ENCODE results near the gene CARMIL1. TPM values are rescaled to one million over a fixed set of nuclear protein-coding genes. Genes with fewer than 3 reads are reported as not detected.

Gene CARMIL1
- total RNA-seq, 2 experiments from 2014 or later: 3.9 to 4.7 TPM

DNA sequence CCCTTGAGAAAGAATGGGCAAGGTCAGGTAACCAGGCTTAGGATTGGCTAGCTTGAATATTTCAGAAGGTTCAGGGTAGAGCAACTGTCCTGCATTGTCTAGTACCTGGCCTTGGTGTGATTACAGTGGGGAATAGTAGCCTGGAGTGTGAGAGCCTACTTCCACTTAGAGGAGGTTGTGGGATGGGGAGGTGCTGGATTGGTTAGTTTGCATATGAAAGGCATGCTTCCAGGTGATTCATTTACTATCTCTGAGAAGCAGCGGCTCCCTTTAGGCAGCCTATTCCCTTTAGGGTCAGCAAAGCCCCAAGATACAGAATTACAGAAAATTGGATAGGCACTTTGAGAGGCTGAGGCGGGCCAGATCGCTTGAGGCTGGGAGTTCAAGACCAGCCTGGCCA lies 347.8 kb downstream of the CARMIL1 start:
- no peaks in the 10 kb centered on the region for H3K36me3 ChIP-seq (ENCODE audit: insufficient read depth, low read length)
- H3K4me1 ChIP-seq (ENCODE audit: insufficient read depth, low read length): no peaks in the 10 kb centered on the region
- no peak overlapping the region for H3K27ac Mint-ChIP-seq
- H3K4me3 Mint-ChIP-seq: no peak overlapping the region
- H3K4me3 ChIP-seq (ENCODE audit: low read length): no peak overlapping the region
- peaks cover 8 to 10% of the 10 kb centered on the region in 2 experiments for H3K27me3 ChIP-seq (ENCODE audit: control insufficient read depth in 1 of 2, insufficient read depth in 2 of 2, low read length in 2 of 2)
- POLR2A ChIA-PET: no interaction called here
- H3K27me3 Mint-ChIP-seq: peaks cover 30% of the 10 kb centered on the region
- no peak overlapping the region for H3K27ac ChIP-seq (ENCODE audit: low read depth in 1 of 2, low read length in 2 of 2)
- no peak for ATAC-seq (ENCODE audit: poor library complexity)
- CTCF ChIA-PET: no interaction called here
- intact Hi-C loops (cut with DNase I, micrococcal nuclease): no loop called here
- TF ChIP-seq, protein P1, sequence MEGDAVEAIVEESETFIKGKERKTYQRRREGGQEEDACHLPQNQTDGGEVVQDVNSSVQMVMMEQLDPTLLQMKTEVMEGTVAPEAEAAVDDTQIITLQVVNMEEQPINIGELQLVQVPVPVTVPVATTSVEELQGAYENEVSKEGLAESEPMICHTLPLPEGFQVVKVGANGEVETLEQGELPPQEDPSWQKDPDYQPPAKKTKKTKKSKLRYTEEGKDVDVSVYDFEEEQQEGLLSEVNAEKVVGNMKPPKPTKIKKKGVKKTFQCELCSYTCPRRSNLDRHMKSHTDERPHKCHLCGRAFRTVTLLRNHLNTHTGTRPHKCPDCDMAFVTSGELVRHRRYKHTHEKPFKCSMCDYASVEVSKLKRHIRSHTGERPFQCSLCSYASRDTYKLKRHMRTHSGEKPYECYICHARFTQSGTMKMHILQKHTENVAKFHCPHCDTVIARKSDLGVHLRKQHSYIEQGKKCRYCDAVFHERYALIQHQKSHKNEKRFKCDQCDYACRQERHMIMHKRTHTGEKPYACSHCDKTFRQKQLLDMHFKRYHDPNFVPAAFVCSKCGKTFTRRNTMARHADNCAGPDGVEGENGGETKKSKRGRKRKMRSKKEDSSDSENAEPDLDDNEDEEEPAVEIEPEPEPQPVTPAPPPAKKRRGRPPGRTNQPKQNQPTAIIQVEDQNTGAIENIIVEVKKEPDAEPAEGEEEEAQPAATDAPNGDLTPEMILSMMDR (IDR thresholded peaks at IDR 0.05): no peak
- H3K4me1 Mint-ChIP-seq (ENCODE audit: low read depth): no peaks in the 10 kb centered on the region
- DNase-seq: no peak
- H3K9me3 Mint-ChIP-seq: no peaks in the 10 kb centered on the region
- H3K36me3 Mint-ChIP-seq (ENCODE audit: low read depth): no peaks in the 10 kb centered on the region
- H3K9me3 ChIP-seq (ENCODE audit: control insufficient read depth in 1 of 2, insufficient read depth in 1 of 2, low read length in 2 of 2): no peaks in the 10 kb centered on the region

DNA sequence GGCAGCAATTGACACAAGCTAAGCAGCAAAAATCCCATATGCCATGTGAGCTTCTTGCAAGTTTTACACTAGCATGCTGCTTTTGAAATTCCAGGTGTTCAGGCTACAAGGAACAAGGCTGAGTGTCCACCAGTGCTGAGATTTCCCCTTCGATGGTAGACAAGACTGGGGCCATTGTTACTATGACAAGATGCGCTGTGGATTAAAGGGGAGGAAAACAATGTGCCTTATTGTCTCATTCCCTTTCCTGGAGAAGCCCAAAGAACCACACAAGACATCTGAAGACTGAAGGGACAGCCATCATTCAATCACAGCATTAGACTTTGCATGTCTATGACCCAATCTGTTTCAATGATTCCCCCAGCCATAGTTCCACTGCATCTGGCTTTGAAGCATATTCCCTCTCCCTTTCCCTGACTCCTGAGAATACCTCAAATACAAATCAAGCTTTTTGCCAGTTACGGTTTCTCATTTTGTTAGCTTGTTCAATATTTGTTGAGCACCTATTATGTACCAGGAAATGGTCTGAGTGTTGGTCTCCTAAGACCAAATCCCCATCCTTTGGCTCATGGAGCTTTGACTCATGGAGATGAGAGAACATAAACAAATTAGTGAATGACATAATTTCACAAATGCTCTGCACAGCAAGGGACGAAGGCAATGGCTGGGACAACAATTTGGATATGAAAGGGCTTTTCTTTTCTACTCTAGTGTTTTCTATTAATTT lies 349.5 kb downstream of the CARMIL1 start:
- H3K27me3 Mint-ChIP-seq: peaks cover 39% of the 10 kb centered on the region
- peaks cover 10 to 15% of the 10 kb centered on the region in 2 experiments for H3K27me3 ChIP-seq (ENCODE audit: control insufficient read depth in 1 of 2, insufficient read depth in 2 of 2, low read length in 2 of 2)
- DNase-seq (no peak), ATAC-seq (ENCODE audit: poor library complexity) (no peak)
- no peaks in the 10 kb centered on the region for H3K4me1 ChIP-seq (ENCODE audit: insufficient read depth, low read length)
- ChIA-PET POLR2A (no interaction called here), CTCF (no interaction called here)
- H3K36me3 ChIP-seq (ENCODE audit: insufficient read depth, low read length): no peaks in the 10 kb centered on the region
- H3K36me3 Mint-ChIP-seq (ENCODE audit: low read depth): no peaks in the 10 kb centered on the region
- H3K4me1 Mint-ChIP-seq (ENCODE audit: low read depth): no peaks in the 10 kb centered on the region
- no peak overlapping the region for H3K27ac ChIP-seq (ENCODE audit: low read depth in 1 of 2, low read length in 2 of 2)
- H3K4me3 Mint-ChIP-seq: no peak overlapping the region
- TF ChIP-seq, protein P1 (IDR thresholded peaks at IDR 0.05): no peak
- no peaks in the 10 kb centered on the region for H3K9me3 ChIP-seq (ENCODE audit: control insufficient read depth in 1 of 2, insufficient read depth in 1 of 2, low read length in 2 of 2)
- intact Hi-C loops (cut with DNase I, micrococcal nuclease): no loop called here
- no peaks in the 10 kb centered on the region for H3K9me3 Mint-ChIP-seq
- no peak overlapping the region for H3K27ac Mint-ChIP-seq
- no peak overlapping the region for H3K4me3 ChIP-seq (ENCODE audit: low read length)

DNA sequence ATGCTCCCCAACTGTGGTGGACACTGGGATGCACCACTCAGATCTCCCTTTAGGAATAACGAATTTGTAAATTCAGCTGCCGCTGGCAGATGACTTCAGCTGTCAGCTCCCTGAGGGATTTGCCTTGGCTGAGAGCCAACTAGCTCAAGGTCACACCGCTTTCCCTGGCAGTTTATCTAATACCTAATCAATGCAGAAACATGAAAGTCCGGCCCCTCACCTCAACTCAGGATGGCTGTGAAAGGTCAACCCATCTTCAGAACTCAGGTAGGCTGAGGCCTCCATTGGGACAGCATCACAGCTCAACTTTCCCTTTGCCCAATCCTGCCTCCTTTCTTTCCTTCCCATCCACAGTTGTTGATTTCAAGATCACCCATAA lies 350.0 kb downstream of the CARMIL1 start:
- ChIA-PET POLR2A (no interaction called here), CTCF (no interaction called here)
- Histone ChIP-seq H3K4me1 (ENCODE audit: insufficient read depth, low read length) (no peaks in the 10 kb centered on the region), H3K36me3 (ENCODE audit: insufficient read depth, low read length) (no peaks in the 10 kb centered on the region), H3K27me3 (ENCODE audit: control insufficient read depth in 1 of 2, insufficient read depth in 2 of 2, low read length in 2 of 2) (peaks cover 10 to 15% of the 10 kb centered on the region in 2 experiments), H3K27ac (ENCODE audit: low read depth in 1 of 2, low read length in 2 of 2) (no peak overlapping the region), H3K9me3 (ENCODE audit: control insufficient read depth in 1 of 2, insufficient read depth in 1 of 2, low read length in 2 of 2) (no peaks in the 10 kb centered on the region), H3K4me3 (ENCODE audit: low read length) (no peak overlapping the region)
- TF ChIP-seq, protein P1 (IDR thresholded peaks at IDR 0.05): no peak
- DNase-seq (no peak), ATAC-seq (ENCODE audit: poor library complexity) (no peak)
- no peak overlapping the region for H3K4me3 Mint-ChIP-seq
- H3K27ac Mint-ChIP-seq: no peak overlapping the region
- H3K9me3 Mint-ChIP-seq: no peaks in the 10 kb centered on the region
- no peaks in the 10 kb centered on the region for H3K36me3 Mint-ChIP-seq (ENCODE audit: low read depth)
- intact Hi-C loops (cut with DNase I, micrococcal nuclease): no loop called here
- peaks cover 44% of the 10 kb centered on the region for H3K27me3 Mint-ChIP-seq
- no peaks in the 10 kb centered on the region for H3K4me1 Mint-ChIP-seq (ENCODE audit: low read depth)

Measured in CD4-positive, alpha-beta T cell (primary cell).